Thoracic aorta (tissue), 2 donors: ENCODE results near the gene TECPR2. TPM values are rescaled to one million over a fixed set of nuclear protein-coding genes. Genes with fewer than 3 reads are reported as not detected.

Source experiments
- ATAC-seq: fragments of 150-250 bp; one replicate; pipeline ENCODE4 v1.8.0; 2017; ENCODE audit warnings: low read depth; ENCODE audit not compliant: insufficient number of reproducible peaks, low FRiP score
- DNase-seq: peaks from one replicate; pipeline ENCODE4 v3.0.0-alpha.2; 2020; ENCODE audit warnings: low spot score
- H3K27ac ChIP-seq, 2 donors: fragments of 200-600 bp; sonication (generic); 1 replicate in 1 of 2; 2 replicates in 1 of 2; pipeline ENCODE4 v1.5.1; 2016; ENCODE audit warnings: mild to moderate bottlenecking in 2 of 2, moderate library complexity in 2 of 2
- H3K27me3 ChIP-seq: fragments of 200-600 bp; sonication (generic); replicated peaks from 2 replicates; pipeline ENCODE4 v1.6.0; 2016; ENCODE audit warnings: mild to moderate bottlenecking; ENCODE audit not compliant: insufficient read depth
- H3K36me3 ChIP-seq: fragments of 200-600 bp; sonication (generic); one replicate; pipeline ENCODE4 v1.5.1; 2016
- H3K4me1 ChIP-seq, 2 donors: fragments of 200-600 bp; sonication (generic); 1 replicate in 1 of 2; 2 replicates in 1 of 2; pipeline versions ENCODE4 v1.5.1 to v1.6.0; 2016; ENCODE audit warnings: low read depth in 2 of 2, mild to moderate bottlenecking in 1 of 2; ENCODE audit not compliant: control insufficient read depth in 1 of 2
- H3K4me3 ChIP-seq: fragments of 200-600 bp; sonication (generic); 2 replicates; pipeline ENCODE4 v1.5.1; 2016; ENCODE audit warnings: mild to moderate bottlenecking
- H3K9me3 ChIP-seq: fragments of 200-600 bp; sonication (generic); 2 replicates; pipeline ENCODE4 v1.5.1; 2016
- total RNA-seq, 2 donors: library from RNA; depleted of rRNA; stranded (reverse); fragments of >200 nt; gene quantifications; one replicate each; pipeline versions ENCODE4 v1.1.0 to v1.2.3, GENCODE V29; 2016
- TF ChIP-seq, protein P1 (sequence below): fragments of 200-600 bp; sonication (generic); IDR thresholded peaks from one replicate; pipeline ENCODE4 v1.5.1; 2019; ENCODE audit warnings: antibody characterized with exemption

Gene TECPR2
- total RNA-seq, 2 donors from 2014 or later: 36.5 to 41.3 TPM

DNA sequence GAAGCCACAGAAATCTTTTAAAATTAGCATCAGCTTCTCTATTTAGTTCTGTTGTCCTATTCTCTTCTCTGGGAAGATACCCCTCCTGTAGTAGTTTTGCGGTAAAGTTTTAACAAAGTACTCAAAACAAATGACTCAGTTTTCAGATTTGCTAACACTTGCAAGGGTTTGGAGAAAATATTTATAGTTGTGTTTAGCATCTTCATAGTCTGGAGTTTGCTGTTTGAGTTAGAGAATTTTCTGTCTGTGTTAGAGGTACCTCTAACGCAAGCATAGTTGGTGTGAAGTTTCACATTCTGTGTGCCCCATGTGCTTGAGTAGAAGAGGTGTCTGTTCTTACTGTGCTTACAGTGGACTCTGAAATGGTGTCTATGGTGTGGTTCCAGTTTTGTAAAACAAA, 110.8 kb downstream of the TECPR2 start:
- no peak overlapping the region for H3K27ac ChIP-seq

DNA sequence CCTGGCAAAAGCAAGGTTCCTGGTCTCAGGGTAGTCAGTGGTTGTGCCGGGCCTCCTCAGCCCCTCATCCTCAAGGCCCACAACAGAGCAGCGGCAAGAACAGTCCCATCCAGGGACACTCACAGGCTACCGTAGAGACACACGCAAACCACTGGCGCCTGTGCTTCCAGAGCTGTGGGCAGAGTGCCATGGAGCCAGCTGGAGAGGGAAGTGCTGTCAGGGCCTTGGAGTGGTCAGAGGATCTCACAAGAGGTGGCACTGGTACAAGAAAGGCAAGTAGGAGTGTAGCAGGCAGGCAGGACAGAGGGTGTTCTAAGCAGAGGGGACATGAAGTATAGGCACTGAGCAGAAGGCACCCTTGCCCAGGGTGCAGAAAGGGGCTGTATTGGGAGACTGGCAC, 112.2 kb downstream of the TECPR2 start:
- ATAC-seq (no peak), DNase-seq (no peak)
- H3K27me3 ChIP-seq: no peaks in the 10 kb centered on the region
- H3K4me3 ChIP-seq: no peak overlapping the region
- peaks cover 7% of the 10 kb centered on the region for H3K36me3 ChIP-seq
- H3K4me1 ChIP-seq: peaks cover 0 to 15% of the 10 kb centered on the region in 2 donors
- H3K9me3 ChIP-seq: no peaks in the 10 kb centered on the region
- TF ChIP-seq, protein P1, sequence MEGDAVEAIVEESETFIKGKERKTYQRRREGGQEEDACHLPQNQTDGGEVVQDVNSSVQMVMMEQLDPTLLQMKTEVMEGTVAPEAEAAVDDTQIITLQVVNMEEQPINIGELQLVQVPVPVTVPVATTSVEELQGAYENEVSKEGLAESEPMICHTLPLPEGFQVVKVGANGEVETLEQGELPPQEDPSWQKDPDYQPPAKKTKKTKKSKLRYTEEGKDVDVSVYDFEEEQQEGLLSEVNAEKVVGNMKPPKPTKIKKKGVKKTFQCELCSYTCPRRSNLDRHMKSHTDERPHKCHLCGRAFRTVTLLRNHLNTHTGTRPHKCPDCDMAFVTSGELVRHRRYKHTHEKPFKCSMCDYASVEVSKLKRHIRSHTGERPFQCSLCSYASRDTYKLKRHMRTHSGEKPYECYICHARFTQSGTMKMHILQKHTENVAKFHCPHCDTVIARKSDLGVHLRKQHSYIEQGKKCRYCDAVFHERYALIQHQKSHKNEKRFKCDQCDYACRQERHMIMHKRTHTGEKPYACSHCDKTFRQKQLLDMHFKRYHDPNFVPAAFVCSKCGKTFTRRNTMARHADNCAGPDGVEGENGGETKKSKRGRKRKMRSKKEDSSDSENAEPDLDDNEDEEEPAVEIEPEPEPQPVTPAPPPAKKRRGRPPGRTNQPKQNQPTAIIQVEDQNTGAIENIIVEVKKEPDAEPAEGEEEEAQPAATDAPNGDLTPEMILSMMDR: no peak
- H3K27ac ChIP-seq: no peak overlapping the region

More for the DNA sequence above, 110.8 kb downstream of the TECPR2 start:
- H3K36me3 ChIP-seq: peaks cover 7% of the 10 kb centered on the region
- H3K9me3 ChIP-seq: no peaks in the 10 kb centered on the region
- TF ChIP-seq, protein P1: no peak
- H3K27me3 ChIP-seq: no peaks in the 10 kb centered on the region
- ATAC-seq: no peak
- H3K4me3 ChIP-seq: no peak overlapping the region
- peaks cover 0 to 5% of the 10 kb centered on the region in 2 donors for H3K4me1 ChIP-seq
- no peak for DNase-seq

DNA sequence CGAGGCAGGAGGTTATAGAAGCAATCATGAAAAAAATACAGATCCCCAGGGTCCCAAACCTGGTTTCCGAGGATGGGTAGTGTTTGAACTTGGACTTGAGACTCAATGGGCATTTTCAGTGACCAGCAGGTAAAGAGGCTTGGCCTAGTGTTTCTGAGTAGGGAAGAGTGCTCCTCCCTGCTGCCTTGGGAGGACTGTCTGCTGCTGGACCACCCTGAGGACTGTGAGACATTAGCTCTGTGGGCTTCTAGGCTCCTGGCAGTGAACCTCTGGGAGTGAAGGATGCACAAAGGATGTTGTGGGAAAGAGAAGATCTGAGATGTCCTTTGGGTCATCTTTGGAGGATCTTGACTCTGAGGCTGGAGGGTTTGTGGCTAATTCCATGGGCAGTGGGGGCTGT, 116.4 kb downstream of the TECPR2 start:
- DNase-seq (no peak), ATAC-seq (no peak)
- TF ChIP-seq, protein P1: no peak

DNA sequence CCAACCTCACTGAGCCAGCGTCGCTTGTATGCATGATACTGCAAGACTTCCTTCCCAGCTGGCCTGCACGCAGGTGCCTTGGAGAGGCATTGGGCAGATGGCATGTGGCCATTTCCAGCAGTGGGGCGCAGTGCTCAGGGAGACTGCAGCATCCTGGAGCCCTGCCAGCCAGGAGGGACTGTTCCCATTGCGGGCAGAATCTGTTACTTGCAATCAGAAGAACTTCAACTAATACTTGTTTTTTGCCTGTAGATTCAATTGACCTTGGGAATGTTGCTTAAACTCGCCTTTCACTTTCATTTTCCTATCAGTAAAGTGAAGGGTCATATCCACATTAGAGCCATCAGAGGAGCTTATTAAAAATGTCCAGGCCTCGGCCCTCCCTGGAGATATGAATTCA, 117.0 kb downstream of the TECPR2 start:
- H3K4me1 ChIP-seq: peaks cover 0 to 22% of the 10 kb centered on the region in 2 donors
- H3K27me3 ChIP-seq: no peaks in the 10 kb centered on the region
- H3K4me3 ChIP-seq: peak overlapping the region; percentile 1
- H3K9me3 ChIP-seq: no peaks in the 10 kb centered on the region
- no peak for DNase-seq
- H3K27ac ChIP-seq: peak overlapping the region in 1 of 2 donors; percentile 30
- no peak for ATAC-seq
- no peaks in the 10 kb centered on the region for H3K36me3 ChIP-seq
- TF ChIP-seq, protein P1: no peak

More for the DNA sequence above, 116.4 kb downstream of the TECPR2 start:
- Histone ChIP-seq H3K4me1 (peaks cover 0 to 23% of the 10 kb centered on the region in 2 donors), H3K27ac (peak overlapping the region in 1 of 2 donors; percentile 30), H3K27me3 (no peaks in the 10 kb centered on the region), H3K36me3 (no peaks in the 10 kb centered on the region), H3K4me3 (no peak overlapping the region), H3K9me3 (no peaks in the 10 kb centered on the region)

DNA sequence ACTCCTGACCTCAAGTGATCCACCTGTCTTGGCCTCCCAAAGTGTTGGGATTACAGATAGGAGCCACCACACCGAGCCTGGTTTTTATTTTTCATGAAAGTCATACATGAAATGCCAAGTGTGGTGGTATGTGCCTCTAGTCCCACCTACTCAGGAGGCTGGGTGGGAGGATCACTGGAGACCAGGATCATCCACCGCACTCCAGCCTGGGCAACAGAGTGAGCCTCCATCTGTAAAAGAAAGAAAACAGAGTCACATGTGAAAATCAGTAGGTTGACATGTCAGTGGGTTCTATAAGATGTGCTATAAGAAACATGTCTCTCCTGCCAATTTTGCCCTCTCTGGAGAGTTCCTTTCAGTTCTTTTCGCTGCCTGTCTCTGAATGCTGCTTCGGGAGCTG, 118.6 kb downstream of the TECPR2 start:
- ATAC-seq: no peak
- DNase-seq: no peak

More for the DNA sequence above, 118.6 kb downstream of the TECPR2 start:
- TF ChIP-seq, protein P1: no peak
- Histone ChIP-seq H3K36me3 (no peaks in the 10 kb centered on the region), H3K4me3 (no peak overlapping the region), H3K27ac (no peak overlapping the region), H3K4me1 (peaks cover 0 to 24% of the 10 kb centered on the region in 2 donors), H3K27me3 (no peaks in the 10 kb centered on the region), H3K9me3 (no peaks in the 10 kb centered on the region)
